ENCODE data around the gene DCX.

DCX gene

GRCh38 chrX:111376897-111377578 is 35.0 kb downstream of the DCX start:
- TF ChIP-seq CTCF (conservative IDR thresholded peaks at IDR 0.05; ENCODE audit: control insufficient read depth, insufficient read depth, low read depth, low read length), result no peak
- no peak overlapping the region for H3K4me3 ChIP-seq (ENCODE audit: control insufficient read depth, low read depth, low read length)
- no peak for DNase-seq (ENCODE audit: low read depth)

GRCh38 chrX:111376486-111376885 is 35.5 kb downstream of the DCX start:
- TF ChIP-seq CTCF (conservative IDR thresholded peaks at IDR 0.05; ENCODE audit: control insufficient read depth, insufficient read depth, low read depth, low read length), result no peak
- H3K4me3 ChIP-seq (ENCODE audit: control insufficient read depth, low read depth, low read length), result no peak overlapping the region
- no peak for DNase-seq (ENCODE audit: low read depth)

- peak; percentile 21 for DNase-seq (ENCODE audit: low read depth)
- no peak for TF ChIP-seq CTCF (conservative IDR thresholded peaks at IDR 0.05; ENCODE audit: control insufficient read depth, insufficient read depth, low read depth, low read length)
Observed at GRCh38 chrX:111375747-111376146, 36.2 kb downstream of the DCX start.

GRCh38 chrX:111372086-111372485 is 39.9 kb downstream of the DCX start:
- no peak for TF ChIP-seq CTCF (conservative IDR thresholded peaks at IDR 0.05; ENCODE audit: control insufficient read depth, insufficient read depth, low read depth, low read length)
- no peak overlapping the region for H3K4me3 ChIP-seq (ENCODE audit: control insufficient read depth, low read depth, low read length)
- DNase-seq (ENCODE audit: low read depth), result no peak

More at GRCh38 chrX:111375747-111376146, 36.2 kb downstream of the DCX start:
- H3K4me3 ChIP-seq (ENCODE audit: control insufficient read depth, low read depth, low read length), result no peak overlapping the region

GRCh38 chrX:111365770-111366325 is 46.1 kb downstream of the DCX start:
- no peak overlapping the region for H3K4me3 ChIP-seq (ENCODE audit: control insufficient read depth, low read depth, low read length)
- no peak for DNase-seq (ENCODE audit: low read depth)
- TF ChIP-seq CTCF (conservative IDR thresholded peaks at IDR 0.05; ENCODE audit: control insufficient read depth, insufficient read depth, low read depth, low read length), result no peak

GRCh38 chrX:111363741-111364140 is 48.3 kb downstream of the DCX start:
- H3K4me3 ChIP-seq (ENCODE audit: control insufficient read depth, low read depth, low read length), result no peak overlapping the region
- no peak for TF ChIP-seq CTCF (conservative IDR thresholded peaks at IDR 0.05; ENCODE audit: control insufficient read depth, insufficient read depth, low read depth, low read length)
- no peak for DNase-seq (ENCODE audit: low read depth)

All from fibroblast of mammary gland (primary cell).